GM21381 (cell line): ENCODE measurements around the gene TXNDC2.
"Not testable (repeated sequence)": the region's sequence is repeated elsewhere in the genome, so short reads cannot be mapped to it uniquely, and the experiment has no call there.

Source experiments
- ATAC-seq: cut with Tn5 transposase; IDR thresholded peaks from one replicate; pipeline ENCODE4 v1.9.1; 2021; ENCODE audit warnings: mild to moderate bottlenecking, moderate library complexity; ENCODE audit not compliant: unreplicated experiment

The TXNDC2 gene

GRCh38 chr18:9912285-9912684, 26.5 kb downstream of the TXNDC2 start:
- ATAC-seq: not testable (repeated sequence)

GRCh38 chr18:9913151-9913525, 27.4 kb downstream of the TXNDC2 start:
- no peak for ATAC-seq

- ATAC-seq: peak; percentile 76
These were observed 28.0 kb downstream of the TXNDC2 start, which contains the start of gene VAPA for GRCh38 chr18:9913526-9914333. Gene VAPA (plus strand): TSS chr18:9914016. CDS start chr18:9914257, 241 bp downstream.

DNA sequence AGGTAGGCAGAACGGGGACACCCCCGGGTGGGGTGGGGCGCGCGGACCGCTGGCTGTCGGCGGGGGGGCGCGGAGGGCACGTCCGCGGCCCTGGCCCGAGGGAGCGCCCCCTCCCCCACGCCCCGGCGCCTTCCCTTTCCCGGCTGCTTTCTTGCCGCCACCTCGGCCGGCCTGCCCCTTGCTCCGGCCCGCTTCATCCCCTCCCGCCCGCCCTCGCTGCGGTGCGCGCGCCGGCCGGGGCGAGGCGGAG, 28.5 kb downstream of the TXNDC2 start:
- no peak for ATAC-seq

DNA sequence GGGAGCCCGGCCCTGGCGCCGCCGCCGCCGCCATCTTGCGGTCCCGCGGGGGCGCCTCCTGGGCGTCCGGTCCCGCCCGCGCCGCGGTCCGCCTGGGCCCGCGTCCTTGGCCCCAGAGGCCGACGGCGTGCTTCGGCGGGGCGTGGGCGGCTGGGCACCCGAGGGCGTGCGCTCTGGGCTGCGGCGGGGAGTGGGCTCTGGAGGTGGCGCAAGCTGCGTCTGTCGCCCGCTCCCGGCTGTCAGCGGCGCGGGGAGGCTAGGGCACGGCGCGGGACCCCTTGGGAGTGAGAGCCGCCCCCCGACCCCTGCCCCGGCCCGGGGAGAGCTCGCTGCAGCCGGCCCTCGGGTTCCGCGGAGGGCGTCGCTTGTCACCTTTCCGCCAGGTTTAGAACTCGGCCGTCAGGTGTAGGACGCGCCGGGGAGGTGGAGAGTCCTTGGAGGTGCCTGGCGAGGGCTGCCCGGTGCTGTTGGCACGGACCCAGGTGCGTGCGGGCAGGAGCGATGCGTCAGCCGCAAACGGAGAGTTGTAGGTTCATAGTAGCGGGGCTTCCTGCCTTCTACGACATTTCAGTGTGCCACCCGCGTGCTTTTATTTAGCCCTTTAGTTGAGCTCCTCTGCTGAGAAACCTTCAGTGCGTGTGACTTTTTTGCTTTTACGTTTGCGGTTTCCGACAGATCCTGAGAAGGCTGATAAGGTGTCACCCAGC, 29.0 kb downstream of the TXNDC2 start:
- ATAC-seq: peak; percentile 32

GRCh38 chr18:9915291-9916076, 29.7 kb downstream of the TXNDC2 start:
- no peak for ATAC-seq

GRCh38 chr18:9916077-9916639, 30.4 kb downstream of the TXNDC2 start:
- no peak for ATAC-seq

DNA sequence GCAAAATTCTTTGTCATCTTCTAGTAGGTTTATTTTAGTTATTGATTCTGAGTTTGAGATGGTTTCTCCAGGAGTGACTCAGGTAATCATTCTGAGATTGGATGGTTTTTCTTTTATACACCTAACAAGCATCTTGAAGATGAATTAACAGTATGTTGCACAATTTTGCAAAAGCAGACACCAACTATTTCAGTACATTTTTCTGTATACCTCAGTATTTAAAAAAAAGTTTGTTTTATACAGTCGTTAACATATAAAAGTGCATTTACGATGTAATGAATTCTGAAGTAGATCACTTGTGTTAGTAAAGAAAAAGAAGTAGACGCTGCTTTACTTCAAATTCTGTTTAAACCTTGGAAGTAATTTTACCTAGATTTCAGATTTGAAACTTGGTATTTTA, 31.0 kb downstream of the TXNDC2 start:
- ATAC-seq: no peak

- ATAC-seq: no peak
These were observed 32.4 kb downstream of the TXNDC2 start for GRCh38 chr18:9918016-9918680.

DNA sequence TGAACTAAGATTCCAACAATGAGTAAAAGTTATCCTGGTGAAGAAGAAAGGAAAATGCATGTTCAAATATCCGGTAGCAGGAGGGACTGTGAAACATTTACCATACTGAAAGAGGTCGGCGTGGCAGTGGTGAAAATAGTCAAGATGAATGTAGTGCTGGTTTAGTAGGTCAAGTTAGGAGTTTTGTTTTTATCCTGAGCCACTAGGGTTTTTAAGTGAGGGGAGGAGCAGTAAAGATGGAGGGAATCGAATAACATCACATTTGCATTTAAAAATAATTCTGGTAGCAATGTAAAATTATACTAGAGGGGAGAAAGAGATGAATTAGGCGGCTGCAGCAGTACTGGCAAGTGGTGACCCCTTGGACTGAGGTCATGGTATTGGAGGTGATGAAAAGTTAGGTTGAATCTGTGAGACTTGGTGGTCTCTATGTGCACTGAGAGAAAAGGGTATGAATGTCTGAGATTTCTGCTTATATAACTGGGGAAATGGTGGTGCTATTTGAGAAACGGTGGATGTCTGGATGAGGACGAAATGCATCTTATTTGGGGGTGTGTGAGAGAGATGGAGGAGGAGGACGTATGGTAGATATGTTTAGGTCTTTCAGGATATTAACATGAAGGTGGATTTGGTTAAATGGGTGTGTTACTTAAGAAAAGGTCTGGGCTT, 33.9 kb downstream of the TXNDC2 start:
- ATAC-seq: no peak

GRCh38 chr18:9922592-9923311, 37.0 kb downstream of the TXNDC2 start:
- no peak for ATAC-seq

DNA sequence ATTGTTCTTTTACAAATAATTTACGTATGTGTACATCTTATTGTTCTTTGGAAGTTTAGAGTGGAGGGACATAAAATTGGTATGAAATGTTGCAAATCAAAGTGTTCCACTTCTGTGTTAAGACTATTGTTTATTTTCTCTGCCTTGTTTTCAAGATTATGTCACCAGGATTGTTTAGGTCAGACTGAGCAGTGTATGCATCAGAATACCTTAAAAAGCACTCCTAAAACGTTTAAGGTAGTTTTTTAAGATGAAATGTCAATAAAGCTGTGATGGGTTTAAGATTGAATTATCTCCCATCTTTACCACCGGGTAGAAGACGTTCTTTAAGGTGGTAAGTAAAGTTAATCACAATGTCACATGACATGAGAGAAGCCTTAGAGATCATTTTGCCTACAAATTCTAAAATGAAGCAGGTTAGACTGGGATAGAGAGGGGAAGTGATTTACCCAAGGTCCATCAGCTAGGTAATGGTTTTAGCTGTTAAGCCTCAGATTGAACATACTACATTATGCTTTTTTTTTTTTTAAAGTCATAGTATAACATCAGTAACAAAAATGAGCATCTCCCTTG, 38.7 kb downstream of the TXNDC2 start:
- ATAC-seq: no peak

- no peak for ATAC-seq
These were observed 39.6 kb downstream of the TXNDC2 start for GRCh38 chr18:9925369-9925768.

- no peak for ATAC-seq
These were observed 40.0 kb downstream of the TXNDC2 start for GRCh38 chr18:9925795-9926194.

DNA sequence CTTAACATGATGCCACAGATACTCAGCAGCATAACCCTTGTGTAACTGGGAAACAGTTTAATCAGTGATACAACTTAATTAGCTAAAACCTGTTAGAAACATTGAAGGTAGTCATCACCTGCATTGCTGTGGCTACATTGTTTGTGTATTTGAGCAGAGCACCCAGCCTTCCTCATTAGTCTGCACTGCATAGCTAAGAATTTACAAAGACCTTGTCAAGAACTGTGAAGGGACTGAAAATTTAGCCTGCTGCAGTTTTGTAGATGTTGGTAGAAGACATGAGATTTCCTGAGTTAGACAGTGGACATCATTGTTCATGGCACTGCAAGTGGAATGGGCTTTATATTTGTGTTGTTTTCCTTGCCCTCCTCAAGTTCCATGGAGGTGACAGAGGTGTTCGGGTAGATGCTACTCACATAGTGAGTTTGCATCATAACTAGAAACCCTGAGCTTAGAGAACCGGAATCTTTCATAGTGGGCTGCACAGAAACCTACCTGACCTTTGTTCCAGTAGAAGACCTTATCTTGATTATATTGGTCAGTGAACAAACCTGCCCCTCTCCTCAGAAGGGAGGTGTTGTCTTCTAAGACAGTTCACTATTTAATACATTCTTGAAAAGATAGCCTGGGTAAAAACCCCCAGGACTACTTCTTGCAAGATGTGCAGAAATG, 40.6 kb downstream of the TXNDC2 start:
- no peak for ATAC-seq

DNA sequence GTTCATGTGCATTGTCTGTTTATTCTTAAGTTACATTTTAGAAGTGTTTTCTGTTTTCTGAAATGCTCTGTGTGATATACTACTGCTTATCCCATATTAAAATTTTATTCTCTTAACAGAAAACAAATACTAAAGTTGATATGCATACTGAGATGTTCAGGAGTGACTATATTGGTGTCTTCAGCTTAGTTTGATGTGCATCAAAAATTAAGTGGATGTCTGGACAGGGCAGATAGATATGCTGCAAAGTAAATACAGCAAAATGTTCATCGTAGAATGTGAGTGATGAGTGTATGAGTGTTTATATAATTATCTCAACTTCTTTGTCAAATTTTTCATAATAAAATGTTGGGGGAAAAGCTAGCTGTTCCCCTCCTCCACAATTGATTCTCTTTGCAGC, 41.2 kb downstream of the TXNDC2 start:
- no peak for ATAC-seq

DNA sequence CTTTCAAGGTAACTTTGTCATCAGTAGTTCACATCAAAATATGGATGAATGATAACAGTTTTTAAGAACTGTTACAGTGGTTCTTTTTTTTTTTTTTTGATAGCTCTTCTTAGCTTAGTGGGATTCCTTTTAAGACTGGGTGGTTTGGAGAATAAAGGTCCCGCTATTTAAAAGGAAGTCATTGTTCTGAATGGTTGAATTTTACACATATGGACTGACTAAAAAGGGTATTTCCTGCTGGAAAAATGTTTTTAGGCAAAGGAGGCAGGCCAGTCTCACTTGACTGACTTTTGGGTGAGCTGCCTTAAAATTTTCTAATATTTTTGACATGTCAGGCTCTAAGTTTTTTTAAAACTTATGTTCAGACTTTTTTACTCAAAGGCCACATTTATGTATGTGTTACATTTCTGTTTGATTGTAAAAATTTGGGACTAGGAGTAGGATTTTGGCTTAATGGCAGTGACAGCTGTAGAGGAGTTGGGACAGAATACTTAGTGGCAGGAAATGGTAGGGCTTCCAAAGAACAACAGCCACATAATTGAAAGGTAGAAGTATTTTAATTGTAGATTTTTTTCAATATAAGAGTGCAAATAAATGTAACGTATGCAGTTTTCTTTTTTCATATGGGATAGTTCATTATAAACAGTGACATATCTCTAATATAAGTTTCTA, 41.8 kb downstream of the TXNDC2 start:
- no peak for ATAC-seq

DNA sequence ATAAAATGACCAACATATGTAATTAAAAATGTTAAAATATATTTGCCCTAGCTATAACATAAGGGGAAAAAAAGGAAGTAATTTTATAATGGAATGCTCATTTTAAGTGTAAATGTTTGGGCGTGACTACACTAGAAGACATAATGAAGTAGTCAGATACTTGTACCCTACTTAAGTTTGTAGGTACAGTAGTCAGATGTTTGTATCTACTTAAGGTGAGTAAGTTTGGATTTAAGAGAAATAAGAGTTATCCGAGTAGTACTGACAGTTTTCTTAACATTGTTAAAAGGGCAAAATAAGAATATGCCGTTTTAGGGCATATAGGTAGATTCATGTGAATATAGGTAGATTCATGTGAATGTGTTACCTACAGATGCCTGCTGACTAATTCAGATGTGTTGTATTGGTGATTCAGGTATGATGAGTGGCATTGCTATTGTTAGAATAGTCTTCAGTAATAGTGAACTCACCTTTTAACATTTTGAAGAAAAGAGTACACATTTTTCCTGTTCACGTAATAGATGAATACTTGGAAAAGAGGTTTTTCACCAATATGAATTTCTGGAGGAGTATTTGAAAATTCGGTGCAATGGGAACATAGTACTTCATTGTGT, 43.0 kb downstream of the TXNDC2 start:
- no peak for ATAC-seq
